Thyroid gland (tissue), 4 donors: ENCODE data around the gene UST. TPM values are rescaled to one million over a fixed set of nuclear protein-coding genes. Genes with fewer than 3 reads are reported as not detected.

Experiments
- DNase-seq, 2 donors: peaks; one replicate each; pipeline ENCODE4 v3.0.0-alpha.2; 2019
- H3K27ac ChIP-seq, 3 donors: fragments of 200-600 bp; sonication (generic); 1 replicate in 2 of 3; 2 replicates in 1 of 3; pipeline ENCODE4 v1.5.1; 2016 to 2019; ENCODE audit warnings: mild to moderate bottlenecking in 1 of 3, moderate library complexity in 1 of 3
- H3K27me3 ChIP-seq: fragments of 200-600 bp; sonication (generic); one replicate; pipeline ENCODE4 v1.5.1; 2019
- H3K36me3 ChIP-seq, 2 donors: fragments of 200-600 bp; sonication (generic); one replicate each; pipeline ENCODE4 v1.5.1; 2016 to 2019
- H3K4me1 ChIP-seq, 2 donors: fragments of 200-600 bp; sonication (generic); one replicate each; pipeline ENCODE4 v1.5.1; 2017 to 2019
- H3K4me3 ChIP-seq, 3 donors: fragments of 200-600 bp; sonication (generic); replicated peaks in 1 of 3; 1 replicate in 2 of 3; 2 replicates in 1 of 3; pipeline ENCODE4 v1.5.1; 2016; ENCODE audit warnings: mild to moderate bottlenecking in 1 of 3
- H3K9me3 ChIP-seq: fragments of 200-600 bp; sonication (generic); one replicate; pipeline ENCODE4 v1.5.1; 2017
- POLR2A ChIP-seq, 2 donors: fragments of 450-650 bp; IDR thresholded peaks; one replicate each; pipeline ENCODE4 v1.6.1; 2017; ENCODE audit warnings: antibody characterized with exemption in 2 of 2, mild to moderate bottlenecking in 2 of 2, moderate library complexity in 1 of 2
- WGBS, 2 donors: methylation state at CpG; one replicate each; pipeline ENCODE4 v1.1.5; 2017; 5-methylcytosine and 5-hydroxymethylcytosine counted together
- intact Hi-C: fragments of 100-400 bp; cut with DNase I; formaldehyde crosslinking; loops from one replicate; pipeline ENCODE4 v1.15.1; 2023
- total RNA-seq, 4 donors: library from RNA; depleted of rRNA; stranded (reverse); fragments of >200 nt; gene quantifications; one replicate each; pipeline ENCODE4 v1.2.3, GENCODE V29; 2016
- TF ChIP-seq, protein P1 (sequence below), 6 experiments: fragments of 200-600 bp in 3 of 6; fragments of 450-650 bp in 3 of 6; sonication (generic) in 3 of 6; IDR thresholded peaks; one replicate each; pipeline ENCODE4 v1.5.1; 2016 to 2019; ENCODE audit warnings: antibody characterized with exemption in 6 of 6, mild to moderate bottlenecking in 2 of 6, inconsistent platforms in 1 of 6, moderate library complexity in 1 of 6

UST gene
- total RNA-seq, 4 donors from 2014 or later, result 73.4 to 91.2 (median 81.4) TPM

GRCh38 chr6:149026530-149026942, 279.7 kb downstream of the UST start:
- Histone ChIP-seq H3K4me1 (peaks cover 7 to 10% of the 10 kb centered on the region in 2 donors), H3K27ac (peak overlapping the region in 1 of 3 donors; percentile 10)
- 50 to 51% methylated on average over 4 of the region's 4 CpGs for WGBS, 2 donors

GRCh38 chr6:149027484-149027883, 280.7 kb downstream of the UST start:
- DNase-seq, result no peak
- intact Hi-C loops, result loop anchor here (5.0 kb wide), 1 partner anchor 405 kb away; no protein-coding TSS in a partner anchor
- WGBS, 2 donors, result 90 to 95% methylated on average over 1 of the region's 1 CpG

More at GRCh38 chr6:149026530-149026942, 279.7 kb downstream of the UST start:
- Histone ChIP-seq H3K27me3 (no peaks in the 10 kb centered on the region), H3K36me3 (peaks cover 3 to 10% of the 10 kb centered on the region in 2 donors), H3K9me3 (no peaks in the 10 kb centered on the region), H3K4me3 (no peak overlapping the region)
- no peak for TF ChIP-seq POLR2A (IDR thresholded peaks at IDR 0.05)
- TF ChIP-seq, protein P1, sequence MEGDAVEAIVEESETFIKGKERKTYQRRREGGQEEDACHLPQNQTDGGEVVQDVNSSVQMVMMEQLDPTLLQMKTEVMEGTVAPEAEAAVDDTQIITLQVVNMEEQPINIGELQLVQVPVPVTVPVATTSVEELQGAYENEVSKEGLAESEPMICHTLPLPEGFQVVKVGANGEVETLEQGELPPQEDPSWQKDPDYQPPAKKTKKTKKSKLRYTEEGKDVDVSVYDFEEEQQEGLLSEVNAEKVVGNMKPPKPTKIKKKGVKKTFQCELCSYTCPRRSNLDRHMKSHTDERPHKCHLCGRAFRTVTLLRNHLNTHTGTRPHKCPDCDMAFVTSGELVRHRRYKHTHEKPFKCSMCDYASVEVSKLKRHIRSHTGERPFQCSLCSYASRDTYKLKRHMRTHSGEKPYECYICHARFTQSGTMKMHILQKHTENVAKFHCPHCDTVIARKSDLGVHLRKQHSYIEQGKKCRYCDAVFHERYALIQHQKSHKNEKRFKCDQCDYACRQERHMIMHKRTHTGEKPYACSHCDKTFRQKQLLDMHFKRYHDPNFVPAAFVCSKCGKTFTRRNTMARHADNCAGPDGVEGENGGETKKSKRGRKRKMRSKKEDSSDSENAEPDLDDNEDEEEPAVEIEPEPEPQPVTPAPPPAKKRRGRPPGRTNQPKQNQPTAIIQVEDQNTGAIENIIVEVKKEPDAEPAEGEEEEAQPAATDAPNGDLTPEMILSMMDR (IDR thresholded peaks at IDR 0.05), result peak in 4 of 6 experiments; percentile 53 to 80 (median 70)
- peak in 1 of 2 donors; percentile 32 for DNase-seq
- intact Hi-C loops, result loop anchor here (5.0 kb wide), 1 partner anchor 406 kb away; no protein-coding TSS in a partner anchor

GRCh38 chr6:149028767-149029405, 282.1 kb downstream of the UST start:
- H3K9me3 ChIP-seq, result no peaks in the 10 kb centered on the region
- no peaks in the 10 kb centered on the region for H3K36me3 ChIP-seq
- H3K4me1 ChIP-seq, result peaks cover 25 to 29% of the 10 kb centered on the region in 2 donors
- TF ChIP-seq, protein P1 (IDR thresholded peaks at IDR 0.05), result peak; percentile 39 to 91 (median 66)
- TF ChIP-seq POLR2A (IDR thresholded peaks at IDR 0.05), result no peak
- DNase-seq, result peak; percentile 44 to 66
- intact Hi-C loops, result loop anchor here (5.0 kb wide), 1 partner anchor 403 kb away; no protein-coding TSS in a partner anchor
- H3K27ac ChIP-seq, result no peak overlapping the region
- no peak overlapping the region for H3K4me3 ChIP-seq
- H3K27me3 ChIP-seq, result no peaks in the 10 kb centered on the region
- 9 to 13% methylated on average over 6 of the region's 6 CpGs for WGBS, 2 donors

More at GRCh38 chr6:149027484-149027883, 280.7 kb downstream of the UST start:
- Histone ChIP-seq H3K4me1 (peaks cover 14 to 16% of the 10 kb centered on the region in 2 donors), H3K36me3 (peaks cover 0 to 3% of the 10 kb centered on the region in 2 donors), H3K27me3 (no peaks in the 10 kb centered on the region), H3K4me3 (no peak overlapping the region), H3K9me3 (no peaks in the 10 kb centered on the region), H3K27ac (no peak overlapping the region)
- no peak for TF ChIP-seq POLR2A (IDR thresholded peaks at IDR 0.05)
- TF ChIP-seq, protein P1 (IDR thresholded peaks at IDR 0.05), result no peak

DNA sequence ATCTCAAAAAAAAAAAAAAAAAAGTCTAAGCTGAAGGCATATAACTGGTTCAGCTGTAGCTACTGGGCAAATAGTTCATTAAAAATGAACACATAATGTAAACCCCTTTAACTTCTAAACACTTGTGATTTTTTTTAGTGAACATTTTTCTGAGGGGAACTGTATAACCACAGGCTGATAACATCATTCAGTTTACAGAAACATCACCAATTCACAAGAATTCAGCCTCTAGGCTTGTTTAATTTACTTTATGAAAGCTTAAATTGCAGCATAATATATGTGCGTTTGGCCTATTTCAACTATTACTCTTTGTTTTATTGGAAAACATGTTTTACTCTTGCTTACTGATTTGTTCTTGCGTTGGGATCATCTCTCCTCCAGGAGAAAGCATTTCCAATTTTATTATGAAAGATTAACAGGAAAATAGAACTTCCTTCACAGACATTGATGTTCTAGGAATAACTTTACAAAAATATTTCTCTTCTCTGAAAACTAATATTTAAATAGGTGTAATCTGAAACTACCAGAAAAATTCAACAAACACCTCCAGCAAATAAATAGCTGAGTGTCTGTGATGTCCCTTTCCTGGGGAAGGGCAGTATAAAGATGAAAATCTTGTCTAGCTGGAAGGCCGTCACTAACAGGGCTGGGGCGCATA, 284.5 kb downstream of the UST start:
- Histone ChIP-seq H3K4me1 (peaks cover 25 to 29% of the 10 kb centered on the region in 2 donors), H3K27me3 (no peaks in the 10 kb centered on the region), H3K27ac (peak overlapping the region in 2 of 3 donors; percentile 47 to 61), H3K9me3 (no peaks in the 10 kb centered on the region), H3K4me3 (no peak overlapping the region), H3K36me3 (no peaks in the 10 kb centered on the region)
- intact Hi-C loops, result loop anchor here (10.0 kb wide), 1 partner anchor 483 kb away; no protein-coding TSS in a partner anchor
- no peak for DNase-seq
- 90 to 94% methylated on average over 4 of the region's 4 CpGs for WGBS, 2 donors
- no peak for TF ChIP-seq POLR2A (IDR thresholded peaks at IDR 0.05)
- TF ChIP-seq, protein P1 (IDR thresholded peaks at IDR 0.05), result no peak
